H7 (cell line): ENCODE results near the gene RAB43. TPM values are rescaled to one million over a fixed set of nuclear protein-coding genes. Genes with fewer than 3 reads are reported as not detected.
"Not testable (repeated sequence)": the region's sequence is repeated elsewhere in the genome, so short reads cannot be mapped to it uniquely, and the experiment has no call there.

Source experiments
- DNase-seq: peaks from one replicate; pipeline ENCODE4 v3.0.0; 2012
- H3K27me3 ChIP-seq: 2 replicates; pipeline ENCODE4 v1.6.0; 2011; ENCODE audit warnings: mild to moderate bottlenecking, low read length; ENCODE audit not compliant: control insufficient read depth, insufficient read depth
- H3K36me3 ChIP-seq: replicated peaks from 2 replicates; pipeline ENCODE4 v1.5.1; 2011; ENCODE audit warnings: low read length; ENCODE audit not compliant: control insufficient read depth, insufficient read depth
- H3K4me3 ChIP-seq: 2 replicates; pipeline ENCODE4 v1.5.1; 2011; ENCODE audit warnings: low read depth, mild to moderate bottlenecking, control low read depth, low read length, moderate library complexity; ENCODE audit not compliant: insufficient read depth
- total RNA-seq: library from RNA; depleted of rRNA; stranded (reverse); fragments of >200 nt; shearing (Covaris generic); gene quantifications from 2 replicates; pipeline ENCODE4 v1.2.3, GENCODE V29; 2014

RAB43 gene
- total RNA-seq, 1 experiment from 2014 or later: 39.4 TPM

- not testable (repeated sequence) for H3K36me3 ChIP-seq, DNase-seq, H3K27me3 ChIP-seq, H3K4me3 ChIP-seq
These were observed 33.7 kb downstream of the RAB43 start for GRCh38 chr3:129087904-129088303.

DNA sequence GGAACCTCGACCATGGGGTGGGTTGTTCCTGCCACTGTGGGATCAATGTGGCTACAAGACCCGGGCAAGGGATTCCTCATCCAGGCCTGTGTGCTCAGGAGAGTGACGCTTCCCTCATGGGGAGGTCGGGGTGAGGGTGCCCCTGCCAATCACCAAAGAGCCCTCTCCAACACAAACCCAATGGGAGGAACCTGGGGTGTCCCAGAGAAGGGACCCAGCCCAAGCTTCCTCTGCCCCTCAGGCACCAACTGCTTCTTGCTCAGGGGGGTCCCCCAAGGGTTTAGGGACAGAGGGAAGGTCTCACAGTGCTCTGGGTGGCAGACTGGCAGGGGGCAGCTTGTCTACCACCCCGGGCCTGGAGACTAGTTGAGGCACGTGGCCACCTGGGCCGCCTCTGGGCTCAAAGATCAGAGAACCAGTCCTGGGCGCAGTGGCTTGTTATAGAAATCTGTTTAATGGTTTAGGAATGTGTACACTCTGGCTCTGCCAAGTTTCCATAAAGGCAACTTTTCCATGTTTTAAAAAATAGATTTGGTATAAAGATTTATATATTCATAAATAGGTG is 34.4 kb downstream of the RAB43 start:
- peaks cover under 1% of the 10 kb centered on the region for H3K36me3 ChIP-seq
- no peak for DNase-seq
- no peaks in the 10 kb centered on the region for H3K27me3 ChIP-seq
- no peak overlapping the region for H3K4me3 ChIP-seq

DNA sequence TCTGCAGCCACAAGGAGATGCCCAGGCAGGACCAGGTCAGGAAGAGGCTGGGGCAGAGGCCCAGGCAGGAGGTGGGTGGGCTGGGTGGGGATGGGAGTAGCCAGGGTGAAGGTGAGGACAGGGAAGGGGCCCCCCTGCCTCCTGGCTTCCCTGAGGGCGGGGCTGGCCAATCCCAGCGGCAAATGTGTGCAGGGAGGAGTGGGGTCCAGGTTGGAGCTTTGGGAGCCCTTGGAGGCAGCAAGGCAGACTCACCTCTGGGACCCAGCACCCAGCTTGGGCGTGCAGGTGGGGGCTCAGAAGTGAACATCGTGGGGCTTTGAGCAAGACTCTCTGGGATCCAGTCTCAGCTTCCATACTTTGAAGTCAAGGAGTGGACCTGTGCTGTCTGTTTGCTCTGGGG is 35.8 kb downstream of the RAB43 start:
- Histone ChIP-seq H3K27me3 (no peaks in the 10 kb centered on the region), H3K36me3 (no peaks in the 10 kb centered on the region), H3K4me3 (no peak overlapping the region)
- no peak for DNase-seq

DNA sequence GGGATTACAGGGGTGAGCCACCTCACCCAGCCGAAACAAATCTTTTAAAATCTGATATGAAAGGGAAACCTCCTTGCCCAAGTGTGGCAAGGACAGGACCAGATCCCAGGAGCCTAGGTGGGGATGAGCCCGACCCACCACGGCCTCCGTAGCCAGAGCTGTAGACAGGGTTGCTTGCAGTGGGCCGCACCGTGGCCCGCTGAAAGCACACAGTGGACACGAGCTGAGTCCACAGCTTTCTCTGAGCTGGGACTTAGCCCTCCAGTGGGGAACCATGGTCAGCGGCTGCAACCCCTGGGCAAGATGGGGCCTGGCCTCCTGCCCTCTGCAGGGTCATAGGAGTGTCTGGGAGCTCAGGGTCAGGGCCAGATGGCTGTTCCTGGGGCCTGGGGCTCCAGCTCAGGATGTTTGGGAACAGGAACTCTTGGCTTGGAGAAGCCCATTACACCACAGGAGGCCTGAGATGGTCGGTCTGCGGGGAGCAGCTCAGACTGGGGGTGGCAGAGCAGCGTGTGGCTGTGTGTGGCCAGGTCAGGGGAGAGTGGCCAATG is 36.4 kb downstream of the RAB43 start:
- H3K4me3 ChIP-seq: no peak overlapping the region
- no peak for DNase-seq
- H3K36me3 ChIP-seq: no peaks in the 10 kb centered on the region
- H3K27me3 ChIP-seq: no peaks in the 10 kb centered on the region

GRCh38 chr3:129084501-129084900 is 37.1 kb downstream of the RAB43 start:
- no peak overlapping the region for H3K4me3 ChIP-seq
- H3K27me3 ChIP-seq: no peaks in the 10 kb centered on the region
- no peak for DNase-seq

GRCh38 chr3:129082026-129082425 is 39.6 kb downstream of the RAB43 start:
- no peaks in the 10 kb centered on the region for H3K27me3 ChIP-seq
- no peaks in the 10 kb centered on the region for H3K36me3 ChIP-seq
- no peak overlapping the region for H3K4me3 ChIP-seq
- no peak for DNase-seq

More at GRCh38 chr3:129084501-129084900, 37.1 kb downstream of the RAB43 start:
- H3K36me3 ChIP-seq: no peaks in the 10 kb centered on the region

GRCh38 chr3:129081503-129081902 is 40.1 kb downstream of the RAB43 start:
- H3K36me3 ChIP-seq: no peaks in the 10 kb centered on the region
- H3K27me3 ChIP-seq: no peaks in the 10 kb centered on the region
- no peak for DNase-seq
- H3K4me3 ChIP-seq: no peak overlapping the region

GRCh38 chr3:129078510-129078909 is 43.1 kb downstream of the RAB43 start:
- Histone ChIP-seq H3K4me3 (no peak overlapping the region), H3K27me3 (no peaks in the 10 kb centered on the region), H3K36me3 (no peaks in the 10 kb centered on the region)
- DNase-seq: no peak

GRCh38 chr3:129077222-129077621 is 44.4 kb downstream of the RAB43 start:
- Histone ChIP-seq H3K36me3 (no peaks in the 10 kb centered on the region), H3K27me3 (no peaks in the 10 kb centered on the region), H3K4me3 (no peak overlapping the region)
- DNase-seq: no peak

- Histone ChIP-seq H3K4me3 (no peak overlapping the region), H3K36me3 (no peaks in the 10 kb centered on the region), H3K27me3 (no peaks in the 10 kb centered on the region)
- DNase-seq: no peak
These were observed 51.3 kb downstream of the RAB43 start for GRCh38 chr3:129070086-129070885.

DNA sequence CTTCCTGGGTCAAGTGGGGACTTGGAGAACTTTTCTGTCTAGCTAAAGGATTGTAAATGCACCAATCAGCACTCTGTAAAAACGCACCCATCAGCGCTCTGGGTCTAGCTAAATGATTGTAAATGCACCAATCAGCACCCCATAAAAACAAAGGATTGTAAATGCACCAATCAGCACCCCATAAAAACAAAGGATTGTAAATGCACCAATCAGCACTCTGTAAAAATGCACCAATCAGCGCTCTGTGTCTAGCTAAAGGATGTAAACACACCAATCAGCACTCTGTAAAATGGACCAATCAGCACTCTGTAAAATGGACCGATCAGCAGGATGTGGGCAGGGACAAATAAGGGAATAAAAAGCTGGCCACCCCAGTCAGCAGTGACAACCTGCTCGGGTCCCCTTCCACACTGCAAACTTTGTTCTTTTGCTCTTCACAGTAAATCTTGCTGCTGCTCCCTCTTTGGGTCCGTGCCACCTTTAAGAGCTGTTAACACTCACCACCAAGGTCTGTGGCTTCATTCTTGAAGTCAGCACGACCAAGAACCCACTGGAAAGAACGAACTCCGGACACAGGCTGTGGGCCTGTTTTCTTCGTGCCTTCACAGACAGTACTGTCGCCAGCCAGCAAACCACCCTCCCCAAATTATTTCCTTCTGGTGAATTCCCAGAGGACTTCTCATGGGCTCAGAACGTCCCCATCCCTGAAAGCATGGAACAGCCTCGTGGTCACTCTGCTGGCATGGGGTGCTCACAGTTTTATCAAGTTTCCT is 52.1 kb downstream of the RAB43 start:
- not testable (repeated sequence) for H3K36me3 ChIP-seq, H3K4me3 ChIP-seq, H3K27me3 ChIP-seq, DNase-seq

DNA sequence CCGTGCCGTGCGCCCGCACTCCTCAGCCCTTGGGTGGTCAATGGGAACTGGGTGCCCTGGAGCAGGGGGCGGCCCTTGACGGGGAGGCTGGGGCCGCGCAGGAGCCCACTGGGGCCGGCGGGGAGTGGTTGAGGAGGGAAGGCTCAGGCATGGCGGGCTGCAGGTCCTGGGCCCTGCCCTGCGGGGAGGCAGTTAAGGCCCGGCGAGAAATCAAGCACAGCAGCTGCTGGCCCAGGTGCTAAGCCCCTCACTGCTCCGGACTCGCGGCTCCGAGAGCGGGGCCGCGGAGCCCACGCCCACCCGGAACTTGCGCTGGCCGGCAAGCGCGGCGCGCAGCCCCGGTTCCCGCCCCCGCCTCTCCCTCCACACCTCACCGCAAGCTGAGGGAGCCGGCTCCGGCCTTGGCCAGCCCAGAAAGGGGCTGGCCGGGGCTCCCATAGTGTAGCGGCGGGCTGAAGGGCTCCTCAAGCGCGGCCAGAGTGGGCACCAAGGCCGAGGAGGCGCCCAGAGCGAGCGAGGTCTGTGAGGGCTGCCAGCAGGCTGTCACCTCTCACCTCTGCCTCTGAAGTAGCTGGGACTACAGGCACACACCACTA is 53.2 kb downstream of the RAB43 start:
- no peak for DNase-seq
- no peaks in the 10 kb centered on the region for H3K27me3 ChIP-seq
- peak overlapping the region; percentile 12; the same call in 1 of the 2 replicates for H3K4me3 ChIP-seq
- no peaks in the 10 kb centered on the region for H3K36me3 ChIP-seq

- not testable (repeated sequence) for H3K36me3 ChIP-seq, H3K4me3 ChIP-seq, DNase-seq, H3K27me3 ChIP-seq
These were observed 53.9 kb downstream of the RAB43 start for GRCh38 chr3:129067719-129068118.

DNA sequence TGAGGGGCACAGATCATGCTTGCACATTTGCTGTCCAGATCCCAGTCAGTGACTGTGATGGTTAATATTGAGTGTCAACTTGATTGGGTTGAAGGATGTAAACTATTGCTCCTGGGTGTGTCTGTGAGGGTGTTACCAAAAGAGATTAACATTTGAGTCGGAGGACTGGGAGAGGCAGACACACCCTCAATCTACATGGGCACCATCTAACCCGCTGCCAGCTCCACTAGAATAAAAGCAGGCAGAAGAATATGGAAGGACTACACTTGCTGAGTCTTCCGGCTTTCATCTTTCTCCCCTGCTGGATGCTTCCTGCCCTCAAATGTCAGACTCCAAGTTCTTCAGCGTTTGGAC is 55.9 kb downstream of the RAB43 start:
- DNase-seq: no peak
- Histone ChIP-seq H3K27me3 (no peaks in the 10 kb centered on the region), H3K36me3 (no peaks in the 10 kb centered on the region), H3K4me3 (no peak overlapping the region)
